HEK293 (cell line): ENCODE results near the gene TET1.

Source experiments
- IKZF3 ChIP-seq: fragments of 450-650 bp; IDR thresholded peaks from 2 replicates; pipeline ENCODE4 v1.5.0; 2018; ENCODE audit warnings: missing biosample characterization, mild to moderate bottlenecking, missing genetic modification characterization, moderate library complexity
- KLF8 ChIP-seq: fragments of 450-650 bp; formaldehyde crosslinking; IDR thresholded peaks from 2 replicates; pipeline ENCODE4 v1.5.1; 2016; ENCODE audit warnings: missing biosample characterization, missing genetic modification characterization
- OVOL3 ChIP-seq: fragments of 450-650 bp; formaldehyde crosslinking; IDR thresholded peaks from 2 replicates; pipeline ENCODE4 v1.5.1; 2016; ENCODE audit warnings: missing biosample characterization, missing genetic modification characterization
- PRDM10 ChIP-seq: fragments of 450-650 bp; formaldehyde crosslinking; IDR thresholded peaks from 2 replicates; pipeline ENCODE4 v1.5.1; 2016; ENCODE audit warnings: missing biosample characterization, missing genetic modification characterization
- REST ChIP-seq: fragments of 450-650 bp; formaldehyde crosslinking; IDR thresholded peaks from 2 replicates; pipeline ENCODE4 v1.5.1; 2016; ENCODE audit warnings: missing biosample characterization, missing genetic modification characterization
- SCRT2 ChIP-seq: fragments of 450-650 bp; formaldehyde crosslinking; IDR thresholded peaks from 2 replicates; pipeline ENCODE4 v1.5.1; 2016; ENCODE audit warnings: missing biosample characterization, missing genetic modification characterization
- ZFP69B ChIP-seq: fragments of 450-650 bp; formaldehyde crosslinking; IDR thresholded peaks from 2 replicates; pipeline ENCODE4 v1.5.1; 2016; ENCODE audit warnings: missing biosample characterization, missing genetic modification characterization
- ZNF202 ChIP-seq: fragments of 450-650 bp; formaldehyde crosslinking; IDR thresholded peaks from 2 replicates; pipeline ENCODE4 v1.5.1; 2016; ENCODE audit warnings: missing biosample characterization, missing genetic modification characterization, borderline replicate concordance
- ZNF280C ChIP-seq: fragments of 450-650 bp; formaldehyde crosslinking; IDR thresholded peaks from 2 replicates; pipeline ENCODE4 v1.5.1; 2016; ENCODE audit warnings: missing biosample characterization, missing genetic modification characterization
- ZNF362 ChIP-seq: fragments of 450-650 bp; formaldehyde crosslinking; IDR thresholded peaks from 2 replicates; pipeline ENCODE4 v1.5.1; 2016; ENCODE audit warnings: missing biosample characterization, missing genetic modification characterization
- ZNF366 ChIP-seq: fragments of 450-650 bp; formaldehyde crosslinking; conservative IDR thresholded peaks from 2 replicates; pipeline ENCODE4 v1.5.1; 2016; ENCODE audit warnings: missing biosample characterization, missing genetic modification characterization
- ZNF449 ChIP-seq: fragments of 450-650 bp; formaldehyde crosslinking; IDR thresholded peaks from 2 replicates; pipeline ENCODE4 v1.5.1; 2017; ENCODE audit warnings: missing biosample characterization, mild to moderate bottlenecking, missing genetic modification characterization, moderate library complexity
- ZNF488 ChIP-seq: fragments of 450-650 bp; formaldehyde crosslinking; IDR thresholded peaks from 2 replicates; pipeline ENCODE4 v1.5.1; 2016; ENCODE audit warnings: missing biosample characterization, missing genetic modification characterization
- ZNF510 ChIP-seq: fragments of 450-650 bp; formaldehyde crosslinking; IDR thresholded peaks from 2 replicates; pipeline ENCODE4 v1.5.1; 2018; ENCODE audit warnings: mild to moderate bottlenecking, missing genetic modification characterization, missing biosample characterization; ENCODE audit not compliant: insufficient replicate concordance
- ZNF561 ChIP-seq: fragments of 450-650 bp; IDR thresholded peaks from 2 replicates; pipeline ENCODE4 v1.5.1; 2018; ENCODE audit warnings: missing biosample characterization, missing genetic modification characterization, borderline replicate concordance
- ZNF600 ChIP-seq: fragments of 450-650 bp; formaldehyde crosslinking; IDR thresholded peaks from 2 replicates; pipeline ENCODE4 v1.5.1; 2016; ENCODE audit warnings: missing biosample characterization, missing genetic modification characterization
- ZNF629 ChIP-seq: fragments of 450-650 bp; formaldehyde crosslinking; IDR thresholded peaks from 2 replicates; pipeline ENCODE4 v1.5.1; 2017; ENCODE audit warnings: missing biosample characterization, missing genetic modification characterization
- ZNF664 ChIP-seq: fragments of 450-650 bp; formaldehyde crosslinking; IDR thresholded peaks from 2 replicates; pipeline ENCODE4 v1.5.1; 2016; ENCODE audit warnings: missing biosample characterization, missing genetic modification characterization
- ZNF692 ChIP-seq: fragments of 450-650 bp; formaldehyde crosslinking; IDR thresholded peaks from 2 replicates; pipeline ENCODE4 v1.5.1; 2016; ENCODE audit warnings: missing biosample characterization, missing genetic modification characterization
- ZNF792 ChIP-seq: fragments of 450-650 bp; formaldehyde crosslinking; IDR thresholded peaks from 2 replicates; pipeline ENCODE4 v1.5.1; 2016; ENCODE audit warnings: missing biosample characterization, missing genetic modification characterization
- ZSCAN5A ChIP-seq: fragments of 450-650 bp; formaldehyde crosslinking; IDR thresholded peaks from 2 replicates; pipeline ENCODE4 v1.5.1; 2016; ENCODE audit warnings: missing biosample characterization, missing genetic modification characterization

TET1 gene

GRCh38 chr10:68720793-68721672, 160.9 kb downstream of the TET1 start, which contains the start of gene CCAR1 (continued):
- no peak for TF ChIP-seq ZNF510
- TF ChIP-seq IKZF3 (tag by site-specific recombination): peak; percentile 49; the same call in 1 of the 2 replicates
- TF ChIP-seq ZNF629 (tag by site-specific recombination): peak; percentile 79
- peak; percentile 50; the same call in 1 of the 2 replicates for TF ChIP-seq ZNF692 (tag by site-specific recombination)
- peak; percentile 19; the same call in 1 of the 2 replicates for TF ChIP-seq ZNF449 (tag by site-specific recombination)
- peak; percentile 54; the same call in 1 of the 2 replicates for TF ChIP-seq ZNF664
- TF ChIP-seq ZNF792 (tag by site-specific recombination): 0 out of 2 replicates have a peak, but pooled peaks have one; percentile 69
- TF ChIP-seq ZNF488 (tag by site-specific recombination): no peak
- peak; percentile 51; the same call in 1 of the 2 replicates for TF ChIP-seq ZSCAN5A (tag by site-specific recombination)
- peak; percentile 96 for TF ChIP-seq SCRT2 (tag by site-specific recombination)
- peak; percentile 65; the same call in 1 of the 2 replicates for TF ChIP-seq ZNF362 (tag by site-specific recombination)
- TF ChIP-seq ZNF280C (tag by site-specific recombination): no peak
- TF ChIP-seq KLF8 (tag by site-specific recombination): peak; percentile 11; the same call in 1 of the 2 replicates
- no peak for TF ChIP-seq ZNF202 (tag by site-specific recombination)
- peak; percentile 95 for TF ChIP-seq ZNF366 (tag by site-specific recombination)
- TF ChIP-seq OVOL3 (tag by site-specific recombination): no peak
- TF ChIP-seq ZNF561 (tag by site-specific recombination): peak; percentile 41; the same call in 1 of the 2 replicates
- TF ChIP-seq PRDM10 (tag by site-specific recombination): peak; percentile 79
- peak; percentile 62; the same call in 1 of the 2 replicates for TF ChIP-seq ZFP69B (tag by site-specific recombination)
- TF ChIP-seq REST (tag by site-specific recombination): peak; percentile 38; the same call in 1 of the 2 replicates
- peak; percentile 80 for TF ChIP-seq ZNF600 (tag by site-specific recombination)
